Stimulated activated naive CD4-positive, alpha-beta T cell treated with Interleukin-2 at 50 U/mL for 16 hours (primary cell): ENCODE results near the gene PANK1.

Experiments used
- DNase-seq: peaks from one replicate; lab custom pipeline; 2025; lab: John Stamatoyannopoulos, UW

Gene PANK1

DNA sequence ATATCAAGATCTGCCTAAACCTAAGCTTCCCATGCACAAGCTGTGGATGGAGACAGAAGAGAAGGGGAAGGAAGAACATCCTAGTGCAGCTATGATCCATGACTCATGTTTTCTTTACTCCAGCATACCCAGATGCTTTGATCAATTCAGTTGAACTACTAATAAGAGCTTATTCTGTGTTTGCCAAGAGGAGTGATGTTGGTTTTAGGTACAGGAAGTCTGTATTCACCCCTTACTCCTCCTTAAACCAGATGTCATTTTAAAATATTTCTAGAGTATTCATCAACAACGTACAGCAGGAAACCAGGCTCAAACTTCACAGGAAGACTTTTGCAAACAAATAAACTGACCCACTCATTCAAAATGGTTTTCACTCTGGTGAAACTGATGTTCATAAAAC lies 29.2 kb downstream of the PANK1 start:
- DNase-seq, result no peak

- no peak for DNase-seq
Observed at GRCh38 chr10:89615112-89615511, 29.9 kb downstream of the PANK1 start.

- no peak for DNase-seq
Observed at GRCh38 chr10:89613582-89613981, 31.5 kb downstream of the PANK1 start.

DNA sequence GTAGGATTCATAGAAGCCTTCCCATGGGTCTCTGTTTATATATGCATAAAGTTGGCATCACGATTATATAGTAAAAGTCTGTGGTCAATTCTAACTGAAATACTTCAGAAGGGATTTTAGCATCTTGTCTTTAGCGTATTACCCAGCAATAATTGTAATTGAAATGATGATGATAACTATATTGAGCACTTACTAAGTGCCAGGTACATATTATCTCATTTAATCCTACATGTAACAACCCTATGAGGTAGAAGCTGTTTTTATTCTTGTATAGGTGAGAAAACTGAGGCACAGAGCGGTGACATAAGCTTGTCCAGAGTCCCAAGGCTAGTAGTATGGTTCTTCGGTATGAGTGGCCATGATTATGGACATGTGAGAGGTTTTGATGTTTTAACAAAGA lies 33.8 kb downstream of the PANK1 start:
- DNase-seq, result no peak

DNA sequence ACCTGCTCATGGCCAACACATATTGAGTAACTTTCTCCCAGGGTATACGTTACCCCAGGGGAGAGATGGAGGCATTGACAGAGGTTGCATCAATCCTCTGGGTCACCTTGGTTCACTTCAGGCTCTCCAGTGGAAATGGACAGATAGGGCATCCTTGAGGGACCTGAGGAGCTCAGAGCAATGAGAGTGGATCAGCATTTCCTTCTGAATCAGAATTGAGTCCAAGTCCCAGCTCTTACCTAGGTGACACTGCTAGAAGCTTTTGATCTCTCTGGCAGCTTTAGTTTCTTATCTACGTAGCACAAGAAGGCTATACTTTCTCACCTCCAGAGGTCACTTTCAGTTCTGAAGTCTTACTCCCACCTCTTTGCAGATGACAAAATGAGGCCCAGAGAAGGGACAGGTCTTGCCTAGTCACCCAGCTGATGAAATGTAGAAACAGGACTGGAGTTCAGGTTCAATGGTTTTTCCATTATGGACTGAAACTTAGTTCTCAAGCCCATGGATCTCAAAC lies 35.2 kb downstream of the PANK1 start:
- no peak for DNase-seq

- DNase-seq, result no peak
Observed at GRCh38 chr10:89604200-89604599, 40.8 kb downstream of the PANK1 start.

DNA sequence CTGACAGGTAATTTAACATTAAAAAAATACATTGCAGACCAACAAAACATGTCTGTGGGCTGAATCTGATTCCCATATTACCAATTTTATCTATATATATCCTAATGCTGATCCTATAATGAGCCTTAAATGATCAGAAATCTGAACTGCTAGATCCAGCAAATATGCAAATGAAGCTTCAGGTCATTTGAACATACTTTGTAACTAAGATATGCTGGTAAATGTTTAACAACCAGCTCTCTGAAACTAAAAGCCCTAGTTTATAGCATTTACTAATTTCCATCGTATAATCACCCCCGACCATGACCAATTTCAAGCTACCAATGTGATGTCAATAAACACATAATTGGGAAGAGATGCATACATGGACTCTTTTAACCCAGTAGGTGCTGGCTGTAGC lies 42.1 kb downstream of the PANK1 start:
- no peak for DNase-seq

DNA sequence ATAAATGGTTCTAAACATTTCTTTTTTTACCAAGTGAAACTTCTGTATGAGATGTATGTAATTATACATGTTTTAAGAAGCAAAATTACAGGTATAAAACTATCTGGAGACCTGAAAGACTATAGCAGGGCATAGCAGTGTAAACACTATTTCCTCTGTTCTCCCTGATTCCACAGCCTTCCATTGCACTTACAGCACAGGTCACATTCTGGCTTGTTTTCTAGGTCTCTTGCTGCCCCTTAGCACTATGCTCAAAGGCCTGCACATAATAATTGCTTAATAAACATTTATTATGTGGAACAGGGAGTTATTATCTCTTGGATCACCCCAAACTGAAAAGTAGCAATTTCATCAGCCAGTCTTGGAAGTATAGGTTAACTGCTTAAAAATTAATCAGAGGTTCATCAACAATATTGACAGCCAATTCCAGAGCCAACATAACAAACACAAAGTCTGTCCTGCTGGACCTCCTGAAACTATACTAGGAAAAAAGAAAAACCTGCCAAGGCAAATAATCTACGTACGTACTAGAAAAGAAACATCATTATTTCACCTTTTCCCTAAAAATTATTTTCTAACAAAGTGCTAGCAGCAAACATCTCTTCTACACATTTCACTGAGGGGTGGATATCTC lies 43.2 kb downstream of the PANK1 start:
- no peak for DNase-seq

- DNase-seq, result no peak
Observed at GRCh38 chr10:89600041-89600440, 45.0 kb downstream of the PANK1 start.

DNA sequence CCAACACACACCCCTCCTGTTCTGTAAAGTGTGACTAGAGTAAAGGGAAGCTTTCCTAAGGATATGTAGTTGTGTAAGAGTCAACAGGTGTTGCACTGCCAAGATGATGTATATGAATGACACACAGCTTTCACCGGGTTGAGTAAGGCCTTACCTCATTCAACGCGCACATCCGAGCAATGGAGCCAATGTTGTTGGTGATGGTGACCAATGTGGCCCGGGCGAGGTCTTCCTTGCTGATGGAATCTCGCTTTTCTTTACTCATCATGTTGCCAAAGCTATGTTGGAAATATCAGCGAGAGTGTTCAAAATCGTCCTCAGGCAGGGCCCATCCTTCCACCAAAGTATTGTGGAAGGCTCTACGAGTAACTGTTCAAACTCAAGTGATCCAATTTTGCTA lies 52.0 kb downstream of the PANK1 start:
- DNase-seq, result no peak

- no peak for DNase-seq
Observed at GRCh38 chr10:89592539-89592938, 52.5 kb downstream of the PANK1 start.

- no peak for DNase-seq
Observed at GRCh38 chr10:89591796-89592271, 53.2 kb downstream of the PANK1 start.

DNA sequence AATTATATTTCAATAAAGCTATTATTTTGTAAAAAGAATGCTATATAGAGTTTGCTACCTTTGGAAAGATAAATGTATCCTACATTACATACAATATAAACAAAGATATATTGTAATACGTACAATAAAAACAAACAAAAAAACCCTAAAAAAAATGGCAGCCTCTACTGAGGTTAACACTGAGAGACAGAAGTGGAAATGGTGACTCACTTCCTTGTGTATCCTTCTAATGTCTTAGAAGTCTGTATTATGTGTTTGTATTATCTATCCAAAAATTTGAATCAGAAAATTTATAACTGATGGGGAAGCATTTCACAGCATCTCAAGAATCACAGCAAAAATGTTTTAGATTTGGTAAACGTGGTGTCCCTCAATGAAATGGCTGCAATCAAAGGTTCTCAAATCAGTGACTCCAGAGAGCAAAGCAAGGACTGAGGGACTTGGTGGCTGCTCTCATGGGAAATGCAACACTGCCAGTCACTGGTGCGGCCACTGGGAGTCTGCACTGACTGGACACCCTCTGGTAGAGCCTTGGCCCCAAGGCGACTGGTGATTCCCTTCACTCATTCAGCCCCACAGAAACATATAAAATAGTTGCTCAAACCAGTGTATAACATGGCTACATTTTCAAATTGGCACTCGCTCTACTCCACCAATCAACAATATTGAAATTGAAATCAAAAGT lies 53.8 kb downstream of the PANK1 start:
- no peak for DNase-seq

DNA sequence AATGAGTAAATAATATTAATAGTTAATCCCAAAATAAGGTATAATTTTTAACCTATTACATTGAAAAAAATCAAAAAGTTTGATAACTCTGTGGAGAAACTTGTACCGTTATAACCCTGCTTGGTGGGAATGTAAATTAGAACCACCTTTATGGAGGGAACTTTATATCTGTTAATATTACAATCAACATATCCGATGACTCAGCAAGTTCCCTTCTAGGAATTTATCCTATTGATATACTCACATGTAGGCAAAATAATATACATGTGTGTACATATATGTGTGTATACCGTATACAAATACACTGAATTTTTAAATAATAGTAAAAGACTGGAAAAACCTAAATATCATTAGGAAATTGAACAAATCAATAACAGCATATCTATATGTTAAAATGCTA lies 54.7 kb downstream of the PANK1 start:
- no peak for DNase-seq

- DNase-seq, result no peak
Observed at GRCh38 chr10:89589101-89589720, 55.8 kb downstream of the PANK1 start.

DNA sequence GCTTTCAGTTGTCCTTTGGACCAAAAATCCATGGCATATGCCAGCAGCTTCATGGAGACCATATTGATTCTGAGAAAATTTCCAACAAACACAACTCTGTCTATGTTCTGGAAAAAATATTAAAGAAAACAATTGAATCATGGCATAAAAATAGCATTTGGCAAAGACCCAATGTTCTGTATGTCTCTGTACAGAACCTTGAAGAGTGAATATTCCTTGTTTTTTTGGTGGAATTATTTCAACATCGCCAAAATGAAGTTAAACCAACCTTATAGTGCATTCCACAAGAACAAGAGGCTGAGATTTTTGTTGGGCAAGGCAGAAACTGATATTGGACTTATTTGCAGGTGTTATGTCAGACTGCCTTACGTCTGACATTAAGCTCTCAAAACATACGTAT lies 56.4 kb downstream of the PANK1 start:
- no peak for DNase-seq

DNA sequence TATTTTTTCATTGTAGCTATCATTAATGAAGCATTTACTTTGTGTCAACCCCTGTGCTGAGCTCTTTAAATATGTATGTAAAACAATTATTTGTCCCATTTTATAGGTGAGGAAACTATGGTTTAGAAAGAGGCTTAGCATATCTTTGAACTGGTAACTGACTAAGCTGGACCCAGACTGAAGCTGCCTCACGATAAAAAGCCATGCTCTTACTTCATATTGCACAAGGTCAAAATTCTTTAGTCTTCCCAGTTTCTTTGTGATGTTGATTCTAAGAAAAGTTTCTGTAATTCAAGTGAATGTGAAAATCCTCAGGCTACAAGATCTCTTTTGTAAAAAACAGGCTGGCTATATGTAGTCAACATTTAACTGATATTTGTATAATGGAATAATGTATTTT lies 63.0 kb downstream of the PANK1 start:
- no peak for DNase-seq

GRCh38 chr10:89580243-89580642 lies 64.8 kb downstream of the PANK1 start:
- no peak for DNase-seq

GRCh38 chr10:89576696-89577095 lies 68.3 kb downstream of the PANK1 start:
- DNase-seq, result no peak

DNA sequence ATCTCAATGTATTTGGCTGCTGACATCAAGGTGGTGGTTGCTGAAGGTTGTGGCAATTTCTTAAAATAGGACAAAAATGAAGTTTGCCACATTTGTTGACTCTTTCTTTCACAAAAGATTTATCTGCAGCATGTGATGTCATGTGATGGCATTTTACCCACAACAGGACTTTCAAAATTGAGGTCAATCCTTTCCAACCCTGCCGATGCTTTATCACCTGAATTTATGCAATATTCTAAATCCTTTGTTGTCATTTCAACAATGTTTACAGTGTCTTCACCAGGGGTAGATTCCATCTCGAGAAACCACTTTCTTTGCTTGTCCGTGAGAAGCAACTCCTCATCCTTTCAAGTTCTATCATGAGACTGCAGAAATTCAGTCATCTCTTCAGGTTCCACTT lies 69.0 kb downstream of the PANK1 start:
- no peak for DNase-seq

- DNase-seq, result no peak
Observed at GRCh38 chr10:89575031-89575430, 70.0 kb downstream of the PANK1 start.

GRCh38 chr10:89574368-89574767 lies 70.7 kb downstream of the PANK1 start:
- DNase-seq, result no peak

GRCh38 chr10:89567576-89568245 lies 77.3 kb downstream of the PANK1 start:
- DNase-seq, result no peak
